Smooth muscle cell (in vitro differentiated cells): ENCODE measurements around the gene ACTL6A. TPM values are rescaled to one million over a fixed set of nuclear protein-coding genes. Genes with fewer than 3 reads are reported as not detected.

Source experiments
- DNase-seq: peaks from one replicate; lab custom pipeline; 2025; ENCODE audit not compliant: unreplicated experiment; lab: John Stamatoyannopoulos, UW
- H2AFZ ChIP-seq: fragments of 200-600 bp; sonication (generic); 2 replicates; pipeline ENCODE4 v1.6.0; 2016; ENCODE audit warnings: antibody characterized with exemption, low read depth, mild to moderate bottlenecking
- H3F3A ChIP-seq: fragments of 200-600 bp; sonication (generic); 2 replicates; pipeline ENCODE4 v1.6.0; 2017; ENCODE audit warnings: antibody characterized with exemption, low read depth
- H3K27ac ChIP-seq: fragments of 200-600 bp; sonication (generic); 2 replicates; pipeline ENCODE4 v1.5.1; 2016; ENCODE audit warnings: low read depth, mild to moderate bottlenecking
- H3K27me3 ChIP-seq: fragments of 200-600 bp; sonication (generic); 2 replicates; pipeline ENCODE4 v1.6.1; 2016; ENCODE audit warnings: low read depth, mild to moderate bottlenecking
- H3K36me3 ChIP-seq: fragments of 200-600 bp; sonication (generic); 2 replicates; pipeline ENCODE4 v1.5.1; 2016; ENCODE audit warnings: low read depth
- H3K4me1 ChIP-seq: fragments of 200-600 bp; sonication (generic); 2 replicates; pipeline ENCODE4 v1.5.1; 2016; ENCODE audit warnings: low read depth
- H3K4me2 ChIP-seq: fragments of 200-600 bp; sonication (generic); 2 replicates; pipeline ENCODE4 v1.6.0; 2016; ENCODE audit warnings: mild to moderate bottlenecking
- H3K4me3 ChIP-seq: fragments of 200-600 bp; sonication (generic); 2 replicates; pipeline ENCODE4 v1.5.1; 2016; ENCODE audit warnings: mild to moderate bottlenecking
- H3K79me2 ChIP-seq: fragments of 200-600 bp; sonication (generic); 2 replicates; pipeline ENCODE4 v1.6.0; 2016; ENCODE audit warnings: low read depth, mild to moderate bottlenecking
- H3K9ac ChIP-seq: fragments of 200-600 bp; sonication (generic); 2 replicates; pipeline ENCODE4 v1.6.0; 2016; ENCODE audit warnings: low read depth
- H3K9me3 ChIP-seq: fragments of 200-600 bp; sonication (generic); replicated peaks from 2 replicates; pipeline ENCODE4 v1.5.1; 2016; ENCODE audit warnings: low read depth
- H4K20me1 ChIP-seq: fragments of 200-600 bp; sonication (generic); 2 replicates; pipeline ENCODE4 v1.6.0; 2016; ENCODE audit warnings: low read depth
- CTCF ChIP-seq: fragments of 200-600 bp; sonication (generic); IDR thresholded peaks from 2 replicates; pipeline ENCODE4 v1.5.1; 2017; ENCODE audit warnings: borderline replicate concordance, mild to moderate bottlenecking, antibody characterized with exemption; ENCODE audit not compliant: insufficient read depth, poor library complexity, severe bottlenecking
- WGBS: methylation state at CpG from one replicate; pipeline ENCODE4 v1.1.7; 2016; ENCODE audit warnings: low lambda C conversion rate; 5-methylcytosine and 5-hydroxymethylcytosine counted together
- polyA plus RNA-seq: library from polyadenylated mRNA; unstranded; fragments of >200 nt; fragmentation: Nextera tagmentation; extraction: Ambion mirVana; gene quantifications from 2 replicates; pipeline ENCODE4 v1.2.1, GENCODE V29; 2016
- total RNA-seq: library from RNA; depleted of rRNA; stranded (reverse); fragments of >200 nt; gene quantifications from 2 replicates; pipeline ENCODE4 v1.2.3, GENCODE V29; 2014

Gene ACTL6A
- total and polyA plus RNA-seq, 2 experiments from 2014 or later = 62.1 to 75.0 TPM

- no peak overlapping the region for H3K9ac ChIP-seq
- H4K20me1 ChIP-seq = peaks cover 25% of the 10 kb centered on the region
- TF ChIP-seq CTCF = no peak
- peaks cover 7% of the 10 kb centered on the region for H3F3A ChIP-seq
- H3K27me3 ChIP-seq = no peaks in the 10 kb centered on the region
- WGBS = 97% methylated on average over 4 of the region's 4 CpGs
- no peaks in the 10 kb centered on the region for H3K9me3 ChIP-seq
- no peak overlapping the region for H3K27ac ChIP-seq
- peaks cover 51% of the 10 kb centered on the region for H3K79me2 ChIP-seq
- H3K4me3 ChIP-seq = no peak overlapping the region
- peaks cover 7% of the 10 kb centered on the region for H3K4me1 ChIP-seq
- no peaks in the 10 kb centered on the region for H3K36me3 ChIP-seq
- H3K4me2 ChIP-seq = no peak overlapping the region
- DNase-seq = no peak
- no peak overlapping the region for H2AFZ ChIP-seq
These were observed 47.3 kb downstream of the ACTL6A start for GRCh38 chr3:179610066-179610465.

GRCh38 chr3:179613807-179614206, 51.1 kb downstream of the ACTL6A start:
- peaks cover 7% of the 10 kb centered on the region for H3F3A ChIP-seq
- H3K4me3 ChIP-seq = no peak overlapping the region
- H3K27ac ChIP-seq = peak overlapping the region; percentile 60
- H2AFZ ChIP-seq = no peak overlapping the region
- H3K27me3 ChIP-seq = no peaks in the 10 kb centered on the region
- H4K20me1 ChIP-seq = peaks cover 25% of the 10 kb centered on the region
- peaks cover 11% of the 10 kb centered on the region for H3K36me3 ChIP-seq
- no peak for DNase-seq
- H3K9me3 ChIP-seq = no peaks in the 10 kb centered on the region
- no peak for TF ChIP-seq CTCF
- no peak overlapping the region for H3K4me2 ChIP-seq
- no peaks in the 10 kb centered on the region for H3K4me1 ChIP-seq
- no peak overlapping the region for H3K9ac ChIP-seq
- 43% methylated on average over 2 of the region's 2 CpGs for WGBS
- peaks cover 25% of the 10 kb centered on the region for H3K79me2 ChIP-seq

- H3K4me2 ChIP-seq = no peak overlapping the region
These were observed 52.9 kb downstream of the ACTL6A start for GRCh38 chr3:179615458-179616173.

More at GRCh38 chr3:179615458-179616173, 52.9 kb downstream of the ACTL6A start:
- Histone ChIP-seq H3K27ac (no peak overlapping the region), H3K4me1 (no peaks in the 10 kb centered on the region), H4K20me1 (peaks cover 24% of the 10 kb centered on the region), H3K9ac (no peak overlapping the region), H3K9me3 (no peaks in the 10 kb centered on the region), H3K36me3 (peaks cover 11% of the 10 kb centered on the region), H3F3A (peaks cover 7% of the 10 kb centered on the region), H3K27me3 (no peaks in the 10 kb centered on the region), H2AFZ (no peak overlapping the region), H3K79me2 (peaks cover 13% of the 10 kb centered on the region), H3K4me3 (no peak overlapping the region)
- no peak for TF ChIP-seq CTCF
- WGBS = 51% methylated on average over 4 of the region's 4 CpGs
- DNase-seq = no peak
